Pons (tissue), 1 donor: ENCODE data around the gene MAP3K1.
A peak's percentile ranks its signal among the peaks of the same experiment; 100 is the strongest.
"Not testable (repeated sequence)": the region's sequence is repeated elsewhere in the genome, so short reads cannot be mapped to it uniquely, and the experiment has no call there.

ENCODE experiments used
- DNase-seq: peaks from one replicate; pipeline ENCODE4 v3.0.0-alpha.2; 2016; ENCODE audit warnings: low spot score

The MAP3K1 gene

GRCh38 chr5:56816546-56817081 lies 1.3 kb downstream of the MAP3K1 start:
- peak; percentile 66 for DNase-seq

DNA sequence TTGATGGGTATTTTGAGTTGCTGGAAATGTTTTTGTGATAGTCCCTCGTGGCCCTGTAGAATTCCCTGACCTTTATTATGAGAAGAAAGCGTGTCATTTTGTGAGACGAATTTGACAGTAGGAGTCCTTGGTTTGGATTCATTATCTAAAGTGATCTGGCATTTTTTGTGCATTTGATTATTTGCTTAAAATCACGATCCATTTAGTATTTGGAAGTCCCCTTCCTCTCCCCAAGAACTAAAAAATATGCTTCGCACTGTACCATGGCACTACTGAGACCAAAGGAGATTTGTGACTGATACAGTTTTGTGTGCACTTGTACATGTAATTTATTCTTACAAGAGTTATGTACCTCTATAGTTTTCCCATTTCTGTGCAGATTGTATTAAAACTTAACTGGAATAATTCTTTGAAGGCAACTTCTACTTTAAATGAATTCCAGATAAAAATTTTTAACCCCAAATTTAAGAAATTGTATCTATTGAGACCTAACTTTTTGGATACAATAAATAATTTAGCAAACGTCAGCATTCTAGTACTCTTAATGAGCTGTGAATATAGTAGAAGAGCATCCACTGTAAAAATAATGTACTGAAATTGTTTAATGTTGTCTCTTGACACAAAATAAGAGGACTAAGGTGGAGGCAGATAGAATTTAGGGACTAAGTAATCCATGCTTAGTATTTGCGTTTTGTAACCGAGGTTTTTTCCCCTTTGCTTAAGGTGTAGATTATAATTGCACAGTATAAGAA lies 2.1 kb downstream of the MAP3K1 start:
- DNase-seq, result peak; percentile 40

GRCh38 chr5:56818450-56819037 lies 3.2 kb downstream of the MAP3K1 start:
- DNase-seq, result no peak

DNA sequence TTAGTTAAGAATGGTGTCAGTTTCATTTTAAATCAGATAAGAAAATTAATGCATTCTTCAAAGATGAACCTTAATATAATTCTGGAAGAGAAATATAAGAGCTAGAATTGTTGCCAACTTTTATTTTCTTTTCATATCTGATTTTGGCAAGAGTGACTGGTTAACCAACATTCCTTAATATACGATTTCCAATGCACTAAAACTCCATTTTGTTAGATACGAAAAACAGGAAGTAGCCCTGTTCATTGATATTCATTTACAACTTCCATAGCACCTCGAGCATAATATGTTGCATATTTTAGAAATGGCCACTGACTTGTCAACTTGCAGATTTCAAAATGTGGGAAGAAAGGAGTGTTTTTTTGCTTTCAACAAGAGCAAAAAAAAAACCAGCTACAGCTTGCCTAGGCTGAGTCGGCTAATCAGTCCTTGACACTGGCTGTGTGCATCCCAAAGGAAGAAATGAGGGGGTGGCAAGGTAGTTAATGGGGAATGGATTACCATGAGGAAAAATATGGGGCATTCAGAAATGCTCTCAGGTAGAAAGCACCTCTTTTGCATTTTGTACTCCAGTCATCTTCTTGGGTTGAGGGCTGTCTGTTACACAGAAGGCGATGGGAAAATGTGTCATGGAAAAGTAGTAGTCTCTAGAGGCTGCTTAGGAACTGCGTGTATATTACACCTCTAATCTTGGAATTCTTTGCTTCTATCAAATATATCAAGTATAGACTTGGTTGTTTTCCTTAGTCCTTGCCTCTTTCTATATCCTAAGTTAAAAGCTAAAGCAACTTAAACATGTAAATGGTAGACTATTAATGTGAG lies 3.9 kb downstream of the MAP3K1 start:
- DNase-seq, result no peak

DNA sequence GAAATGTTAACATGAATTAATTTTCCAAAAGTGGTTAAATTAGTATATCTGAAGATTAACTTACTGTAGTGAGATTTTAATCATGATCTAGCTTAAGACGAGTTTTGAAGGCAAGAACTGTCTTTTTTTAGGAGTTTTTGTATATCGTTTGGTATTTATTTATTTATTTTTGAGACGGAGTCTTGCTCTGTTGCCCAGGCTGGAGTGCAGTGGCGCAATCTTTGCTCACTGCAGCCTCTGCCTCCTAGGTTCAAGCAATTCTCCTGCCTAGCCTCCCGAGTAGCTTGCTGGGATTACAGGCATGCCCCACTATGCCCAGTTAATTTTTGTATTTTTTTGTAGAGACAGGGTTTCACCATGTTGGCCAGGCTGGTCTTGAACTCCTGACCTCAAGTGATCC lies 6.5 kb downstream of the MAP3K1 start:
- DNase-seq, result not testable (repeated sequence)

DNA sequence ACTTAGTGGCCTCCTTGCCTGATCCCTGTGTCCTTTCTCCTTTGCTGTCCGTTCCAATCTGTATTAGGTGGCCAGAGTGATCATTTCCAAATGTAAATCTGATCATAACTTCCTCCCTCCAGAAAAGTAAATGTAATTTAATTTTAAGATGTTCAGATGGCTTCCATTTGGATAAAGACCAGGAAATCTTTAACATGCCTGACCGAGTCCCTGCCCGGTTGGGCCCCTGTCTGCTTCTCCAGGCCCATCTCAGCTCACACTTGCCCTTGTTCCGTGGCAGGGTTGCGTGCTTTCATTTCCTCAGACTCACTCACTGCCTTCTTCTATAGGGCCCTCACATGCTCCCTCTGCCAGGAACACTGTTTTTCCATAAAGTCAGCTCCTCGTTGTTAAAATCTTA lies 7.6 kb downstream of the MAP3K1 start:
- DNase-seq, result no peak

- no peak for DNase-seq
Observed at GRCh38 chr5:56824019-56824418, 8.7 kb downstream of the MAP3K1 start.

- DNase-seq, result no peak
Observed at GRCh38 chr5:56825222-56825824, 10.0 kb downstream of the MAP3K1 start.

GRCh38 chr5:56827049-56827448 lies 11.7 kb downstream of the MAP3K1 start:
- no peak for DNase-seq

DNA sequence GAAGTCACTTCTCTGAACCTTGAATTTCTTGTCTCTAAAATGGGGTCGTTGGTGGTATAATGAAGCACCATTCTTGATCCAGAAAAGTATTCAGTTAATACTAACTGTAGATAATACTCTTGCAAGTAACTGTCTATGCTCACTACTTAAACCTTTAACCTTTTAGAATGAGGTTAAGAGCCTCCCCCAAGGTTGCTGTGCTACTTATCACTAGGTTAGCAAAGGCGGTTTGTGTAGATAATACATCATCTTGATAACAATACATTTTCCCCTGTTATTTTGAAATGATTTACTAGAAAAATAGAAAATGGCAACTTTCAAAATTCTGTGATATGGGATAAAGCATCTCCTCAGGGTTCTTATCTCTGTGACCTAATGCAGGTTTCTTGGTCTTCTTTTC lies 12.6 kb downstream of the MAP3K1 start:
- DNase-seq, result no peak

- no peak for DNase-seq
Observed at GRCh38 chr5:56829137-56829908, 14.0 kb downstream of the MAP3K1 start.

- DNase-seq, result no peak
Observed at GRCh38 chr5:56831773-56832172, 16.4 kb downstream of the MAP3K1 start.

DNA sequence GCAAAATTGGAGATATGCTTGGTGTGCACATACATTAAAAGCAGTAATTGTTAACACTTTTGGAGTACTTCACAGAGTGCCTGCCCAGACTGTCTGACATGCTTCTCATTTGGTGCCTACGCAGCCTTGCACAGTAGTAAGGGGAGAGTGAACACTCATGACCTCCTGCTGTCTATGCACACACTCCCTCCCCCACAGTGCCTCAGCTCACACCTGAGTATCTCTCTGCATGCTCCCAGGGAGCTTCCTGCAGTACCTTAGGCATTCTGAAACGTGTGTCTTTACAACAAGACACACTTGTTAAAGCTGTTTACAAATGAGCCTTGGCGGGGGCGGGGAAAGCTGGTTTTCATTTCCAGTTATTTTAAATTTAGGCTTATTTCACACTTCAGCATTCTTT lies 18.0 kb downstream of the MAP3K1 start:
- DNase-seq, result no peak

- DNase-seq, result no peak
Observed at GRCh38 chr5:56837381-56837780, 22.0 kb downstream of the MAP3K1 start.

GRCh38 chr5:56837956-56838355 lies 22.6 kb downstream of the MAP3K1 start:
- DNase-seq, result no peak

DNA sequence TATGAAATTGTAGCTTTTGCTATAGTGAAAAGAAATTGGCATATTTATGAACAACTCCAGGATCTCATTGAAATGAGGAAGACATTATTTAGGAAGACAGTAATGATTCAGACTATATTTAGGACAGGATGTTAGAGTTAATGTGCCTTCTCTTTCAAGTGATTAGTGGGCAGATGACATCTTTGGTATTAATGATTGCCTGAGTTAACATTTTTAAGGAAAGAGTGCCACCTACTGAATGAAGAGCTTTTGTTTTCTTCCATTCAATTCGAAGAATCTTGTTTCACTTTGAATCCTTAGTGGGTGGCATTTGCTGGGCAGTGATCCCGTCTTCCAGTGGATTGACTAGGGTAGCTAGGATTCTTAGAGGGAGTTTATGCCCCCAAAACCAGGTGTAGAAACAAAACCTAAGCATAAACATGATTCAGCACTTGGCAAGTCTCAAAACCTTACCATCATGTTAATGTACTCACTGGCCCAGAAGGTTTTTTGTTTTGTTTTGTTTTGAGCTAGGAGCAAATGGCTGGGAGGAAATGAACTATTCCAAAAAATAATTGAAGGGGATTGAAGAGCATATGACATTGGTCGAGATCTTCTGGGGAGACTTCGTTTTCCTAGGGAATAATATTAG lies 23.2 kb downstream of the MAP3K1 start:
- DNase-seq, result peak; percentile 88

GRCh38 chr5:56839062-56839461 lies 23.7 kb downstream of the MAP3K1 start:
- DNase-seq, result no peak

- no peak for DNase-seq
Observed at GRCh38 chr5:56840597-56840996, 25.2 kb downstream of the MAP3K1 start.

DNA sequence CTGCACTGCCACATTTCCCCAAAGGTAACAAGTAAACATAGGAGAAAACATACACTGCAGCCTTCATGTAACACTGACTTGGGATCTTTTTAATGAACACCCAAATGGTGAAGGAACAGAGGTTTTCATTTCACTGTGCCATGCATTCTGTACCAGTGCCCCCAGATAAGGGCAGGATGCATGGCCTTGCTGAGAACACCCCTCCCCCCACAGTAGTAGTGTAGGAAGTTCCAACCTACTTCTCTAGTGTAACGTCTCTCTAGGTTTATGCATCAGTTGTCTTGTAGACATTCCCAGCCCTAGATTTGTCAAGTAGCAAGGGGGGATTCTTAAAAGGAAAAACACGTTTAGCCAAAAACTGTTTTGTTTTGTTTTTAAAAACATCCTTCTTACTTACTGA lies 29.9 kb downstream of the MAP3K1 start:
- DNase-seq, result no peak

GRCh38 chr5:56845904-56846480 lies 30.6 kb downstream of the MAP3K1 start:
- DNase-seq, result no peak

- no peak for DNase-seq
Observed at GRCh38 chr5:56848206-56848605, 32.9 kb downstream of the MAP3K1 start.
